HEK293 (cell line): ENCODE data around the gene SQSTM1.

Experiments used
- CTCF ChIA-PET: fragments of 350-600 bp; formaldehyde crosslinking; extraction: SDS; loops from one replicate; lab custom pipeline; 2021; ENCODE audit warnings: antibody characterized with exemption; lab: Yijun Ruan, JAX
- POLR2A ChIA-PET: fragments of 300-600 bp; formaldehyde crosslinking; extraction: SDS; loops from one replicate; lab custom pipeline; 2020; ENCODE audit warnings: antibody characterized with exemption, inconsistent platforms; lab: Yijun Ruan, JAX
- H3K27ac ChIP-seq: fragments of 200-500 bp; sonication (Bioruptor generic); 2 replicates; pipeline ENCODE4 v1.5.1; 2014; ENCODE audit warnings: low read depth, low read length, control low read depth, inconsistent platforms; ENCODE audit errors: extremely low read depth
- H3K36me3 ChIP-seq, 2 experiments: fragments of 200-500 bp in 1 of 2; sonication (Bioruptor generic) in 1 of 2; 1 replicate in 1 of 2; 2 replicates in 1 of 2; pipeline ENCODE4 v1.5.1; 2014 to 2017; ENCODE audit warnings: inconsistent platforms in 2 of 2, low read length in 2 of 2; ENCODE audit not compliant: control insufficient read depth in 2 of 2, insufficient read depth in 1 of 2
- H3K4me1 ChIP-seq: fragments of 200-500 bp; sonication (Bioruptor generic); 2 replicates; pipeline ENCODE4 v1.5.1; 2014; ENCODE audit warnings: mild to moderate bottlenecking, low read length, inconsistent platforms; ENCODE audit not compliant: control insufficient read depth, insufficient read depth
- H3K4me3 ChIP-seq: 2 replicates; pipeline ENCODE4 v1.5.1; 2011; ENCODE audit warnings: low read depth, mild to moderate bottlenecking, control low read depth, low read length, moderate library complexity
- H3K9me3 ChIP-seq: fragments of 200-500 bp; sonication (Bioruptor generic); 2 replicates; pipeline ENCODE4 v1.5.1; 2014; ENCODE audit warnings: low read depth, low read length, inconsistent platforms; ENCODE audit not compliant: control insufficient read depth, insufficient read depth
- ATF2 ChIP-seq: fragments of 450-650 bp; formaldehyde crosslinking; IDR thresholded peaks from 2 replicates; pipeline ENCODE4 v1.5.1; 2016; ENCODE audit warnings: missing biosample characterization, missing genetic modification characterization, low read depth
- RBAK ChIP-seq: fragments of 450-650 bp; formaldehyde crosslinking; IDR thresholded peaks from 2 replicates; pipeline ENCODE4 v1.5.1; 2016; ENCODE audit warnings: missing biosample characterization, missing genetic modification characterization
- REPIN1 ChIP-seq: fragments of 450-650 bp; formaldehyde crosslinking; IDR thresholded peaks from 2 replicates; pipeline ENCODE4 v1.5.1; 2017; ENCODE audit warnings: missing biosample characterization, missing genetic modification characterization, low read depth
- SP7 ChIP-seq: fragments of 450-650 bp; formaldehyde crosslinking; IDR thresholded peaks from 2 replicates; pipeline ENCODE4 v1.5.1; 2016; ENCODE audit warnings: missing biosample characterization, missing genetic modification characterization
- TRIM28 ChIP-seq: IDR thresholded peaks from 2 replicates; pipeline ENCODE4 v1.6.1; 2011; ENCODE audit warnings: low read length, control low read depth, borderline replicate concordance
- YY2 ChIP-seq: fragments of 450-650 bp; formaldehyde crosslinking; IDR thresholded peaks from 2 replicates; pipeline ENCODE4 v1.5.1; 2016; ENCODE audit warnings: missing biosample characterization, missing genetic modification characterization
- ZBTB11 ChIP-seq: fragments of 450-650 bp; formaldehyde crosslinking; conservative IDR thresholded peaks from 2 replicates; pipeline ENCODE4 v1.5.1; 2016; ENCODE audit warnings: low read depth, missing biosample characterization, missing genetic modification characterization
- ZFHX2 ChIP-seq: fragments of 450-650 bp; formaldehyde crosslinking; conservative IDR thresholded peaks from 2 replicates; pipeline ENCODE4 v1.5.1; 2016; ENCODE audit warnings: missing biosample characterization, missing genetic modification characterization
- ZIC2 ChIP-seq: fragments of 450-650 bp; formaldehyde crosslinking; IDR thresholded peaks from 2 replicates; pipeline ENCODE4 v1.5.1; 2016; ENCODE audit warnings: missing biosample characterization, missing genetic modification characterization
- ZNF112 ChIP-seq: fragments of 450-650 bp; formaldehyde crosslinking; IDR thresholded peaks from 2 replicates; pipeline ENCODE4 v1.5.0; 2017; ENCODE audit warnings: missing biosample characterization, missing genetic modification characterization
- ZNF433 ChIP-seq: fragments of 450-650 bp; formaldehyde crosslinking; IDR thresholded peaks from 2 replicates; pipeline ENCODE4 v1.5.1; 2016; ENCODE audit warnings: missing biosample characterization, missing genetic modification characterization, low read depth
- ZNF513 ChIP-seq: fragments of 450-650 bp; IDR thresholded peaks from 2 replicates; pipeline ENCODE4 v1.5.1; 2018; ENCODE audit warnings: missing biosample characterization, missing genetic modification characterization
- ZNF560 ChIP-seq: fragments of 450-650 bp; formaldehyde crosslinking; IDR thresholded peaks from 2 replicates; pipeline ENCODE4 v1.5.1; 2017; ENCODE audit warnings: missing biosample characterization, missing genetic modification characterization, borderline replicate concordance
- TF ChIP-seq, protein P1 (sequence below): fragments of 450-650 bp; formaldehyde crosslinking; IDR thresholded peaks from 2 replicates; pipeline ENCODE4 v1.5.1; 2017; ENCODE audit warnings: missing biosample characterization, mild to moderate bottlenecking, missing genetic modification characterization, moderate library complexity

The SQSTM1 gene

GRCh38 chr5:179874536-179875292, 54.0 kb downstream of the SQSTM1 start:
- Histone ChIP-seq H3K4me1 (no peaks in the 10 kb centered on the region), H3K27ac (no peak overlapping the region), H3K4me3 (no peak overlapping the region), H3K36me3 (peaks cover 6 to 91% of the 10 kb centered on the region in 2 experiments), H3K9me3 (no peaks in the 10 kb centered on the region)
- POLR2A ChIA-PET, result no interaction called here
- TF ChIP-seq, protein P1, sequence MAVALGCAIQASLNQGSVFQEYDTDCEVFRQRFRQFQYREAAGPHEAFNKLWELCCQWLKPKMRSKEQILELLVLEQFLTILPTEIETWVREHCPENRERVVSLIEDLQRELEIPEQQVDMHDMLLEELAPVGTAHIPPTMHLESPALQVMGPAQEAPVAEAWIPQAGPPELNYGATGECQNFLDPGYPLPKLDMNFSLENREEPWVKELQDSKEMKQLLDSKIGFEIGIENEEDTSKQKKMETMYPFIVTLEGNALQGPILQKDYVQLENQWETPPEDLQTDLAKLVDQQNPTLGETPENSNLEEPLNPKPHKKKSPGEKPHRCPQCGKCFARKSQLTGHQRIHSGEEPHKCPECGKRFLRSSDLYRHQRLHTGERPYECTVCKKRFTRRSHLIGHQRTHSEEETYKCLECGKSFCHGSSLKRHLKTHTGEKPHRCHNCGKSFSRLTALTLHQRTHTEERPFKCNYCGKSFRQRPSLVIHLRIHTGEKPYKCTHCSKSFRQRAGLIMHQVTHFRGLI, result no peak
- no peak for TF ChIP-seq ZNF513 (tag by site-specific recombination)
- TF ChIP-seq ATF2 (tag by site-specific recombination), result no peak
- TF ChIP-seq ZNF433 (tag by site-specific recombination), result no peak
- TF ChIP-seq RBAK (tag by site-specific recombination), result no peak
- no peak for TF ChIP-seq ZNF112 (tag by site-specific recombination)
- no peak for TF ChIP-seq SP7
- TF ChIP-seq ZIC2 (tag by site-specific recombination), result no peak
- no peak for TF ChIP-seq ZFHX2 (tag by site-specific recombination)
- TF ChIP-seq ZNF560 (tag by site-specific recombination), result no peak
- no peak for TF ChIP-seq YY2 (tag by site-specific recombination)
- CTCF ChIA-PET, result no interaction called here

GRCh38 chr5:179875741-179876609, 55.3 kb downstream of the SQSTM1 start:
- no peaks in the 10 kb centered on the region for H3K4me1 ChIP-seq
- TF ChIP-seq REPIN1 (no peak), TRIM28 (no peak), ZBTB11 (no peak)
- H3K36me3 ChIP-seq, result peaks cover 6 to 90% of the 10 kb centered on the region in 2 experiments
- no peak overlapping the region for H3K4me3 ChIP-seq
- no peak overlapping the region for H3K27ac ChIP-seq
- POLR2A ChIA-PET, result no interaction called here
- CTCF ChIA-PET, result interaction anchor here (0.5 to 0.6 kb wide), 2 partner anchors 198 to 215 kb away, joined by 3 read pairs; no protein-coding TSS in a partner anchor
- H3K9me3 ChIP-seq, result no peaks in the 10 kb centered on the region
